ENCODE measurements around the gene ZDHHC16.
"Not testable (repeated sequence)": the region's sequence is repeated elsewhere in the genome, so short reads cannot be mapped to it uniquely, and the experiment has no call there.

ZDHHC16 gene

GRCh38 chr10:97445722-97446639 is at the start of gene ZDHHC16, which contains the start of gene EXOSC1:
Gene ZDHHC16, plus strand, starts transcription at chr10:97446175. Its CDS starts 5,501 bp downstream, at chr10:97451676.
Gene EXOSC1, minus strand, starts transcription at chr10:97446006. Its CDS starts 21 bp downstream, at chr10:97445985.
- peak; percentile 98 for DNase-seq (ENCODE audit: low spot score)

GRCh38 chr10:97399843-97400545 is 46.0 kb upstream of the ZDHHC16 start:
- peak; percentile 78 for DNase-seq (ENCODE audit: low spot score)

GRCh38 chr10:97400665-97401454 is 45.1 kb upstream of the ZDHHC16 start, which contains the start of gene RRP12:
Gene RRP12, minus strand, starts transcription at chr10:97401340. Its CDS starts 109 bp downstream, at chr10:97401231.
- DNase-seq (ENCODE audit: low spot score) = peak; percentile 96

- no peak for DNase-seq (ENCODE audit: low spot score)
These were observed 44.5 kb upstream of the ZDHHC16 start for GRCh38 chr10:97401455-97401919.

- no peak for DNase-seq (ENCODE audit: low spot score)
These were observed 41.9 kb upstream of the ZDHHC16 start for GRCh38 chr10:97404044-97404443.

- no peak for DNase-seq (ENCODE audit: low spot score)
These were observed 39.9 kb upstream of the ZDHHC16 start for GRCh38 chr10:97406064-97406463.

- not testable (repeated sequence) for DNase-seq (ENCODE audit: low spot score)
These were observed 39.5 kb upstream of the ZDHHC16 start for GRCh38 chr10:97406483-97406882.

GRCh38 chr10:97407211-97407951 is 38.6 kb upstream of the ZDHHC16 start:
- DNase-seq (ENCODE audit: low spot score) = peak; percentile 77

GRCh38 chr10:97407952-97408248 is 38.1 kb upstream of the ZDHHC16 start:
- no peak for DNase-seq (ENCODE audit: low spot score)

GRCh38 chr10:97408496-97408992 is 37.4 kb upstream of the ZDHHC16 start:
- no peak for DNase-seq (ENCODE audit: low spot score)

- no peak for DNase-seq (ENCODE audit: low spot score)
These were observed 34.6 kb upstream of the ZDHHC16 start for GRCh38 chr10:97411406-97411805.

- no peak for DNase-seq (ENCODE audit: low spot score)
These were observed 33.1 kb upstream of the ZDHHC16 start for GRCh38 chr10:97412891-97413304.

- no peak for DNase-seq (ENCODE audit: low spot score)
These were observed 29.4 kb upstream of the ZDHHC16 start for GRCh38 chr10:97416565-97416964.

- not testable (repeated sequence) for DNase-seq (ENCODE audit: low spot score)
These were observed 22.2 kb upstream of the ZDHHC16 start for GRCh38 chr10:97423757-97424098.

- DNase-seq (ENCODE audit: low spot score) = peak; percentile 100
These were observed 19.8 kb upstream of the ZDHHC16 start, which contains the start of gene PGAM1 for GRCh38 chr10:97425964-97426775. Gene PGAM1, plus strand, starts transcription at chr10:97426191. Its CDS starts 117 bp downstream, at chr10:97426308.

- no peak for DNase-seq (ENCODE audit: low spot score)
These were observed 19.0 kb upstream of the ZDHHC16 start for GRCh38 chr10:97426776-97427570.

- DNase-seq (ENCODE audit: low spot score) = no peak
These were observed 18.3 kb upstream of the ZDHHC16 start for GRCh38 chr10:97427571-97428179.

- DNase-seq (ENCODE audit: low spot score) = no peak
These were observed 17.4 kb upstream of the ZDHHC16 start for GRCh38 chr10:97428572-97428981.

- no peak for DNase-seq (ENCODE audit: low spot score)
These were observed 11.9 kb upstream of the ZDHHC16 start for GRCh38 chr10:97434055-97434454.
